ENCODE measurements around the gene CHST7. TPM values are rescaled to one million over a fixed set of nuclear protein-coding genes. Genes with fewer than 3 reads are reported as not detected.
A peak's percentile ranks its signal among the peaks of the same experiment; 100 is the strongest.
"Not testable (repeated sequence)": the region's sequence is repeated elsewhere in the genome, so short reads cannot be mapped to it uniquely, and the experiment has no call there.

The CHST7 gene
- total RNA-seq, 6 experiments from 2014 or later: 4.8 to 7.1 (median 5.7) TPM

GRCh38 chrX:46543441-46543840, 30.1 kb upstream of the CHST7 start:
- H3K27ac ChIP-seq: no peak overlapping the region
- DNase-seq: no peak
- no peaks in the 10 kb centered on the region for H3K9me3 ChIP-seq
- WGBS (ENCODE audit: insufficient coverage, low coverage, low lambda C conversion rate, missing lambda C conversion rate): 42% methylated on average over 2 of the region's 2 CpGs
- H3K4me3 ChIP-seq: no peak overlapping the region
- H3K27me3 ChIP-seq: peaks cover 0 to 4% of the 10 kb centered on the region in 2 donors
- H3K36me3 ChIP-seq: no peaks in the 10 kb centered on the region
- ATAC-seq: no peak
- TF ChIP-seq POLR2A (IDR thresholded peaks at IDR 0.05): no peak
- TF ChIP-seq, protein P1, sequence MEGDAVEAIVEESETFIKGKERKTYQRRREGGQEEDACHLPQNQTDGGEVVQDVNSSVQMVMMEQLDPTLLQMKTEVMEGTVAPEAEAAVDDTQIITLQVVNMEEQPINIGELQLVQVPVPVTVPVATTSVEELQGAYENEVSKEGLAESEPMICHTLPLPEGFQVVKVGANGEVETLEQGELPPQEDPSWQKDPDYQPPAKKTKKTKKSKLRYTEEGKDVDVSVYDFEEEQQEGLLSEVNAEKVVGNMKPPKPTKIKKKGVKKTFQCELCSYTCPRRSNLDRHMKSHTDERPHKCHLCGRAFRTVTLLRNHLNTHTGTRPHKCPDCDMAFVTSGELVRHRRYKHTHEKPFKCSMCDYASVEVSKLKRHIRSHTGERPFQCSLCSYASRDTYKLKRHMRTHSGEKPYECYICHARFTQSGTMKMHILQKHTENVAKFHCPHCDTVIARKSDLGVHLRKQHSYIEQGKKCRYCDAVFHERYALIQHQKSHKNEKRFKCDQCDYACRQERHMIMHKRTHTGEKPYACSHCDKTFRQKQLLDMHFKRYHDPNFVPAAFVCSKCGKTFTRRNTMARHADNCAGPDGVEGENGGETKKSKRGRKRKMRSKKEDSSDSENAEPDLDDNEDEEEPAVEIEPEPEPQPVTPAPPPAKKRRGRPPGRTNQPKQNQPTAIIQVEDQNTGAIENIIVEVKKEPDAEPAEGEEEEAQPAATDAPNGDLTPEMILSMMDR (IDR thresholded peaks at IDR 0.05): no peak
- H3K4me1 ChIP-seq: peaks cover 0 to 8% (median 0%) of the 10 kb centered on the region in 4 donors
- intact Hi-C loops (cut with DNase I): no loop called here

GRCh38 chrX:46544527-46544926, 29.0 kb upstream of the CHST7 start:
- H3K4me1 ChIP-seq; H3K36me3 ChIP-seq; ATAC-seq; H3K9me3 ChIP-seq; intact Hi-C loops (cut with DNase I); DNase-seq; H3K27me3 ChIP-seq: not testable (repeated sequence)
- Histone ChIP-seq H3K27ac (peak overlapping the region; percentile 52 to 59 (median 58)), H3K4me3 (peak overlapping the region; percentile 60 to 71 (median 66))
- WGBS (ENCODE audit: insufficient coverage, low coverage, low lambda C conversion rate, missing lambda C conversion rate): 42% methylated on average over 7 of the region's 7 CpGs

DNA sequence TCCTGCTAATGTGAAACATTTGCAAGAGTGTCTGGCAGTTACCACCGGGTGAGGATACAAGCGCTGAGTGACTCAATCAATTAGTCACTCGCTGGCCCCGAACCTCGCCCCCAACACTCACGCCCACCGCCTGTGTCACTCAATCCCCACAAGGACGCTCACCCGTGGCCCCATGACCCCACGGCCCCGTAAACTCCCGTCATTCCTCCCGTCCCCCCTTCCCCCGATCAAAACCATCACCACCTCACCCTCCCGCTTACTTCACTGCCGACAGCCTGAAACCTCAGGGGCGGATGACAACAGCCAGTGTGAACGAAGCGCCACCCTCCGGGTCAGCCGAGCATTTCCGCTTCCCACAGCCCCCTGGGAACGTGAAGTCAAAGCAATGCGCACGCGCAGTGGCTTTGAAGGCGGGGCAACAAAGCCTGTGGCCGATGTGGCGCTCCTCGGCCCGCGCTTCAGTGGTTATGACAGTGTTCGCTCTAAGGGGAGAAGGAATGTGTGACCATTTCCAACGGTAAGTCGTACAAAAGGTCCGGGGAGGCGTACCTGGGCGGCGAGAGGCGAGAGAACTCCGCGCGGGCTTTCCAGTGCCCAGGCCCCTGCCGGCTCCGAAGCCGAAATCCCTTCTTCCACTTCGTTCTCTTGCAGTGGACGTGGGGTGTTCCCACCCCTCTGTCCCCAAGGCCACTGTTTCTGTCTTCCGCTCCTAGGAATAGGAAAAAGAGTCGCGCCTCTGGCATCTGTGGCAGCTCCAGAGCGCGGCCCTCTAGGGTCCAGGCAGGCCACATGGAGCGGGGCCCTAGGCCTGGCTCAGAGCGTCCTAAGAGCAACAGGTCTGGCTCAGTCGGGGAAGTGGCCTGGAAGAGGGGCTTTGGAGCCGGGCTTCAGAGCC, 28.2 kb upstream of the CHST7 start, which contains the start of gene ZNF674:
ZNF674 (minus strand) TSS at position 311 of the 895 bp plus-strand sequence. CDS start 3,334 bp downstream, outside the sequence.
- DNase-seq (peak; percentile 93 to 95 (median 94)), ATAC-seq (peak; percentile 93 to 98 (median 96))
- Histone ChIP-seq H3K4me3 (peak within 1 kb of the TSS; percentile 60 to 71 (median 66)), H3K27ac (peak within 1 kb of the TSS; percentile 52 to 59 (median 58)), H3K27me3 (peaks cover 0 to 4% of the 10 kb centered on the region in 2 donors), H3K4me1 (peaks cover 0 to 8% (median 0%) of the 10 kb centered on the region in 4 donors), H3K9me3 (no peaks in the 10 kb centered on the region), H3K36me3 (no peaks in the 10 kb centered on the region)
- intact Hi-C loops (cut with DNase I): no loop called here
- TF ChIP-seq, protein P1 (IDR thresholded peaks at IDR 0.05): peak; percentile 18 to 37 (median 35)
- TF ChIP-seq POLR2A (IDR thresholded peaks at IDR 0.05): peak; percentile 59
- 23% methylated on average over 35 of the region's 57 CpGs for WGBS (ENCODE audit: insufficient coverage, low coverage, low lambda C conversion rate, missing lambda C conversion rate)

- DNase-seq (no peak), ATAC-seq (no peak)
- H3K36me3 ChIP-seq: no peaks in the 10 kb centered on the region
- TF ChIP-seq, protein P1 (IDR thresholded peaks at IDR 0.05): no peak
- H3K27me3 ChIP-seq: peaks cover 0 to 4% of the 10 kb centered on the region in 2 donors
- no peaks in the 10 kb centered on the region for H3K9me3 ChIP-seq
- H3K4me3 ChIP-seq: no peak overlapping the region
- intact Hi-C loops (cut with DNase I): no loop called here
- 71% methylated on average over 5 of the region's 6 CpGs for WGBS (ENCODE audit: insufficient coverage, low coverage, low lambda C conversion rate, missing lambda C conversion rate)
- H3K4me1 ChIP-seq: peaks cover 0 to 8% (median 0%) of the 10 kb centered on the region in 4 donors
- no peak overlapping the region for H3K27ac ChIP-seq
Measured at GRCh38 chrX:46547857-46548256, 25.7 kb upstream of the CHST7 start.

- ATAC-seq: no peak
- DNase-seq: no peak
- TF ChIP-seq POLR2A (IDR thresholded peaks at IDR 0.05): no peak
- TF ChIP-seq, protein P1 (IDR thresholded peaks at IDR 0.05): no peak
- no peak overlapping the region for H3K4me3 ChIP-seq
- 62% methylated on average over 1 of the region's 1 CpG for WGBS (ENCODE audit: insufficient coverage, low coverage, low lambda C conversion rate, missing lambda C conversion rate)
- intact Hi-C loops (cut with DNase I): no loop called here
- no peaks in the 10 kb centered on the region for H3K36me3 ChIP-seq
- no peaks in the 10 kb centered on the region for H3K9me3 ChIP-seq
- no peaks in the 10 kb centered on the region for H3K4me1 ChIP-seq
- H3K27me3 ChIP-seq: peaks cover 0 to 4% of the 10 kb centered on the region in 2 donors
- no peak overlapping the region for H3K27ac ChIP-seq
Measured at GRCh38 chrX:46549914-46550313, 23.7 kb upstream of the CHST7 start.
